ENCODE data around the gene HLA-DMA.

DNA sequence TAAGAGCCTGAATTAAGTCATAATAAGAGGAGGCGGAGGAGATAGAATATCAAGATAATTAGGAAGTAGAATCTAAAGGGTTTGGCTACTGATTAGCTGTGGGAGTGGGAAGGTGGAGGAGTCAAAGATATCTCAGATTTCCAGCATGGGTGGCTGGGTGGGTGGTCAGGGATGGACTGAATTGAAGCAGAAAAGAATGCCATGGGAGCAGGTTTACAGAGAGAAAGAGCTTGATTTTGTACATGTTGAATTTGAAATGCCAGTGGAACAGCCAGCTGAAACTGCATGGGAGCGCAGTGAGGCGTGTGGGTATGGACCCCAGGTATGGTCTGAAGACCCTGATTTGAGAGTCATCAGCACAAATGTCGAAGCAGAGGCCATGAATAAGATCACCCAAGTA is 1.4 kb upstream of the HLA-DMA start:
- TF ChIP-seq GATA2 (IDR thresholded peaks at IDR 0.05; ENCODE audit: low read depth, low read length) (no peak), GATA3 (IDR thresholded peaks at IDR 0.05; ENCODE audit: low read depth, low read length) (no peak)
